LHCN-M2 (cell line): Measurements from ENCODE around the gene SLC22A13. TPM values are rescaled to one million over a fixed set of nuclear protein-coding genes. Genes with fewer than 3 reads are reported as not detected.
"Not testable (repeated sequence)": the region's sequence is repeated elsewhere in the genome, so short reads cannot be mapped to it uniquely, and the experiment has no call there.

Experiments used
- DNase-seq: peaks from one replicate; pipeline ENCODE4 v3.0.0-alpha.2; 2012; ENCODE audit warnings: low read depth
- total RNA-seq: library from RNA; depleted of rRNA; stranded (reverse); fragments of >200 nt; gene quantifications from 2 replicates; pipeline ENCODE4 v1.2.3, GENCODE V29; 2014

Gene SLC22A13
- total RNA-seq, 1 experiment from 2014 or later = 0.29 TPM

GRCh38 chr3:38264353-38264771 is 1.2 kb upstream of the SLC22A13 start:
- peak; percentile 24 for DNase-seq

GRCh38 chr3:38264779-38265178 is 833 bp upstream of the SLC22A13 start:
- no peak for DNase-seq

GRCh38 chr3:38266810-38267209 is 1.2 kb downstream of the SLC22A13 start:
- no peak for DNase-seq

GRCh38 chr3:38267662-38268061 is 2.0 kb downstream of the SLC22A13 start:
- no peak for DNase-seq

- no peak for DNase-seq
Measured at GRCh38 chr3:38268087-38268486, 2.5 kb downstream of the SLC22A13 start.

GRCh38 chr3:38268522-38268921 is 2.9 kb downstream of the SLC22A13 start:
- DNase-seq = no peak

- DNase-seq = no peak
Measured at GRCh38 chr3:38270606-38271005, 5.0 kb downstream of the SLC22A13 start.

- no peak for DNase-seq
Measured at GRCh38 chr3:38271553-38271952, 5.9 kb downstream of the SLC22A13 start.

GRCh38 chr3:38274864-38275649 is 9.4 kb downstream of the SLC22A13 start:
- DNase-seq = no peak

- DNase-seq = no peak
Measured at GRCh38 chr3:38275658-38276057, 10.0 kb downstream of the SLC22A13 start.

GRCh38 chr3:38276081-38276916 is 10.7 kb downstream of the SLC22A13 start:
- DNase-seq = no peak

- DNase-seq = no peak
Measured at GRCh38 chr3:38276917-38277630, 11.5 kb downstream of the SLC22A13 start.

- DNase-seq = no peak
Measured at GRCh38 chr3:38278841-38279240, 13.2 kb downstream of the SLC22A13 start.

GRCh38 chr3:38281895-38282686 is 16.5 kb downstream of the SLC22A13 start, which contains the start of gene SLC22A14:
TSS of gene SLC22A14 (plus strand) at chr3:38282294. CDS start at chr3:38306027, 23,733 bp downstream.
- no peak for DNase-seq

- no peak for DNase-seq
Measured at GRCh38 chr3:38283810-38284755, 18.5 kb downstream of the SLC22A13 start.

GRCh38 chr3:38284756-38285150 is 19.1 kb downstream of the SLC22A13 start:
- no peak for DNase-seq

- DNase-seq = not testable (repeated sequence)
Measured at GRCh38 chr3:38289286-38290217, 23.9 kb downstream of the SLC22A13 start.

- not testable (repeated sequence) for DNase-seq
Measured at GRCh38 chr3:38297053-38297452, 31.4 kb downstream of the SLC22A13 start.

GRCh38 chr3:38297537-38297936 is 31.9 kb downstream of the SLC22A13 start:
- DNase-seq = no peak
